ENCODE measurements around the gene SSTR1. TPM values are rescaled to one million over a fixed set of nuclear protein-coding genes. Genes with fewer than 3 reads are reported as not detected.
"Not testable (repeated sequence)": the region's sequence is repeated elsewhere in the genome, so short reads cannot be mapped to it uniquely, and the experiment has no call there.

Gene SSTR1
- polyA plus RNA-seq, 1 donor = 24.6 TPM

GRCh38 chr14:38187528-38187927 is 20.2 kb upstream of the SSTR1 start:
- H3K27me3 ChIP-seq (ENCODE audit: control insufficient read depth, insufficient read depth, low read length) = no peaks in the 10 kb centered on the region
- H3K4me1 ChIP-seq (ENCODE audit: control insufficient read depth, insufficient read depth, low read length) = no peaks in the 10 kb centered on the region
- H3K4me3 ChIP-seq (ENCODE audit: low read length) = no peak overlapping the region
- no peak overlapping the region for H3K27ac ChIP-seq (ENCODE audit: low read length)
- H3K36me3 ChIP-seq (ENCODE audit: control insufficient read depth, insufficient read depth, low read length) = no peaks in the 10 kb centered on the region
- no peak for DNase-seq
- no peaks in the 10 kb centered on the region for H3K9me3 ChIP-seq (ENCODE audit: control insufficient read depth, low read depth, low read length)
- WGBS (ENCODE audit: insufficient coverage, low lambda C conversion rate) = no CpG with 5 or more reads among the region's 2 CpGs

- no CpG with 5 or more reads among the region's 4 CpGs for WGBS (ENCODE audit: insufficient coverage, low lambda C conversion rate)
- H3K36me3 ChIP-seq (ENCODE audit: control insufficient read depth, insufficient read depth, low read length) = no peaks in the 10 kb centered on the region
- H3K27me3 ChIP-seq (ENCODE audit: control insufficient read depth, insufficient read depth, low read length) = no peaks in the 10 kb centered on the region
- no peaks in the 10 kb centered on the region for H3K4me1 ChIP-seq (ENCODE audit: control insufficient read depth, insufficient read depth, low read length)
- no peak overlapping the region for H3K27ac ChIP-seq (ENCODE audit: low read length)
- no peaks in the 10 kb centered on the region for H3K9me3 ChIP-seq (ENCODE audit: control insufficient read depth, low read depth, low read length)
- no peak for DNase-seq
- no peak overlapping the region for H3K4me3 ChIP-seq (ENCODE audit: low read length)
Measured at GRCh38 chr14:38189930-38190726, 17.6 kb upstream of the SSTR1 start.

- not testable (repeated sequence) for H3K4me3 ChIP-seq (ENCODE audit: low read length); H3K27ac ChIP-seq (ENCODE audit: low read length); H3K27me3 ChIP-seq (ENCODE audit: control insufficient read depth, insufficient read depth, low read length); H3K4me1 ChIP-seq (ENCODE audit: control insufficient read depth, insufficient read depth, low read length); H3K9me3 ChIP-seq (ENCODE audit: control insufficient read depth, low read depth, low read length); DNase-seq; H3K36me3 ChIP-seq (ENCODE audit: control insufficient read depth, insufficient read depth, low read length)
- WGBS (ENCODE audit: insufficient coverage, low lambda C conversion rate) = no CpG with 5 or more reads among the region's 11 CpGs
Measured at GRCh38 chr14:38190846-38191245, 16.9 kb upstream of the SSTR1 start.

GRCh38 chr14:38191491-38191890 is 16.2 kb upstream of the SSTR1 start:
- DNase-seq; H3K4me3 ChIP-seq (ENCODE audit: low read length); H3K9me3 ChIP-seq (ENCODE audit: control insufficient read depth, low read depth, low read length); H3K27ac ChIP-seq (ENCODE audit: low read length); H3K4me1 ChIP-seq (ENCODE audit: control insufficient read depth, insufficient read depth, low read length); H3K27me3 ChIP-seq (ENCODE audit: control insufficient read depth, insufficient read depth, low read length); H3K36me3 ChIP-seq (ENCODE audit: control insufficient read depth, insufficient read depth, low read length): not testable (repeated sequence)
- 61% methylated on average over 2 of the region's 10 CpGs for WGBS (ENCODE audit: insufficient coverage, low lambda C conversion rate)

- H3K9me3 ChIP-seq (ENCODE audit: control insufficient read depth, low read depth, low read length) = no peaks in the 10 kb centered on the region
- DNase-seq = no peak
- no peak overlapping the region for H3K4me3 ChIP-seq (ENCODE audit: low read length)
- no peak overlapping the region for H3K27ac ChIP-seq (ENCODE audit: low read length)
- no peaks in the 10 kb centered on the region for H3K27me3 ChIP-seq (ENCODE audit: control insufficient read depth, insufficient read depth, low read length)
- H3K4me1 ChIP-seq (ENCODE audit: control insufficient read depth, insufficient read depth, low read length) = no peaks in the 10 kb centered on the region
- no peaks in the 10 kb centered on the region for H3K36me3 ChIP-seq (ENCODE audit: control insufficient read depth, insufficient read depth, low read length)
Measured at GRCh38 chr14:38197001-38197783, 10.5 kb upstream of the SSTR1 start.

- no peak overlapping the region for H3K27ac ChIP-seq (ENCODE audit: low read length)
Measured at GRCh38 chr14:38197784-38198335, 9.8 kb upstream of the SSTR1 start.

GRCh38 chr14:38198425-38198824 is 9.3 kb upstream of the SSTR1 start:
- Histone ChIP-seq H3K4me3 (ENCODE audit: low read length) (no peak overlapping the region), H3K36me3 (ENCODE audit: control insufficient read depth, insufficient read depth, low read length) (no peaks in the 10 kb centered on the region), H3K27me3 (ENCODE audit: control insufficient read depth, insufficient read depth, low read length) (no peaks in the 10 kb centered on the region), H3K27ac (ENCODE audit: low read length) (no peak overlapping the region), H3K9me3 (ENCODE audit: control insufficient read depth, low read depth, low read length) (no peaks in the 10 kb centered on the region), H3K4me1 (ENCODE audit: control insufficient read depth, insufficient read depth, low read length) (no peaks in the 10 kb centered on the region)
- 100% methylated on average over 4 of the region's 4 CpGs for whole genome bisulfite sequencing (ENCODE audit: insufficient coverage, low lambda C conversion rate)
- no peak for DNase-seq

More at GRCh38 chr14:38197784-38198335, 9.8 kb upstream of the SSTR1 start:
- H3K4me1 ChIP-seq (ENCODE audit: control insufficient read depth, insufficient read depth, low read length) = no peaks in the 10 kb centered on the region
- WGBS (ENCODE audit: insufficient coverage, low lambda C conversion rate) = no CpG with 5 or more reads among the region's 2 CpGs
- no peaks in the 10 kb centered on the region for H3K36me3 ChIP-seq (ENCODE audit: control insufficient read depth, insufficient read depth, low read length)
- H3K9me3 ChIP-seq (ENCODE audit: control insufficient read depth, low read depth, low read length) = no peaks in the 10 kb centered on the region
- no peak for DNase-seq
- no peak overlapping the region for H3K4me3 ChIP-seq (ENCODE audit: low read length)
- no peaks in the 10 kb centered on the region for H3K27me3 ChIP-seq (ENCODE audit: control insufficient read depth, insufficient read depth, low read length)

- H3K27ac ChIP-seq (ENCODE audit: low read length) = no peak overlapping the region
- no peak overlapping the region for H3K4me3 ChIP-seq (ENCODE audit: low read length)
- no peaks in the 10 kb centered on the region for H3K27me3 ChIP-seq (ENCODE audit: control insufficient read depth, insufficient read depth, low read length)
- no peak for DNase-seq
- H3K9me3 ChIP-seq (ENCODE audit: control insufficient read depth, low read depth, low read length) = no peaks in the 10 kb centered on the region
- H3K4me1 ChIP-seq (ENCODE audit: control insufficient read depth, insufficient read depth, low read length) = no peaks in the 10 kb centered on the region
- WGBS (ENCODE audit: insufficient coverage, low lambda C conversion rate) = no CpG with 5 or more reads among the region's 9 CpGs
- no peaks in the 10 kb centered on the region for H3K36me3 ChIP-seq (ENCODE audit: control insufficient read depth, insufficient read depth, low read length)
Measured at GRCh38 chr14:38199076-38199475, 8.6 kb upstream of the SSTR1 start.

GRCh38 chr14:38199739-38200138 is 8.0 kb upstream of the SSTR1 start:
- no peaks in the 10 kb centered on the region for H3K9me3 ChIP-seq (ENCODE audit: control insufficient read depth, low read depth, low read length)
- H3K27me3 ChIP-seq (ENCODE audit: control insufficient read depth, insufficient read depth, low read length) = no peaks in the 10 kb centered on the region
- no peak overlapping the region for H3K4me3 ChIP-seq (ENCODE audit: low read length)
- WGBS (ENCODE audit: insufficient coverage, low lambda C conversion rate) = 100% methylated on average over 1 of the region's 1 CpG
- no peaks in the 10 kb centered on the region for H3K4me1 ChIP-seq (ENCODE audit: control insufficient read depth, insufficient read depth, low read length)
- no peak for DNase-seq
- no peaks in the 10 kb centered on the region for H3K36me3 ChIP-seq (ENCODE audit: control insufficient read depth, insufficient read depth, low read length)
- no peak overlapping the region for H3K27ac ChIP-seq (ENCODE audit: low read length)

GRCh38 chr14:38201137-38201828 is 6.4 kb upstream of the SSTR1 start:
- Histone ChIP-seq H3K27ac (ENCODE audit: low read length) (no peak overlapping the region), H3K9me3 (ENCODE audit: control insufficient read depth, low read depth, low read length) (no peaks in the 10 kb centered on the region), H3K4me1 (ENCODE audit: control insufficient read depth, insufficient read depth, low read length) (no peaks in the 10 kb centered on the region), H3K4me3 (ENCODE audit: low read length) (no peak overlapping the region), H3K27me3 (ENCODE audit: control insufficient read depth, insufficient read depth, low read length) (no peaks in the 10 kb centered on the region), H3K36me3 (ENCODE audit: control insufficient read depth, insufficient read depth, low read length) (no peaks in the 10 kb centered on the region)
- no peak for DNase-seq
- no CpG with 5 or more reads among the region's 5 CpGs for WGBS (ENCODE audit: insufficient coverage, low lambda C conversion rate)

Data from large intestine (tissue), 3 donors.